CD8-positive, alpha-beta memory T cell (primary cell): Measurements from ENCODE around the gene TSPEAR. TPM values are rescaled to one million over a fixed set of nuclear protein-coding genes. Genes with fewer than 3 reads are reported as not detected.

Experiments used
- CTCF ChIA-PET: fragments of 350-600 bp; sonication (Branson Sonifier 250); formaldehyde crosslinking; loops from one replicate; lab custom pipeline; 2021; ENCODE audit warnings: antibody characterized with exemption; lab: Charles Lee
- POLR2A ChIA-PET: fragments of 350-600 bp; sonication (Branson Sonifier 250); formaldehyde crosslinking; loops from one replicate; lab custom pipeline; 2021; ENCODE audit warnings: antibody characterized with exemption; lab: Charles Lee
- DNase-seq, 5 donors: peaks; one replicate each; pipeline versions ENCODE4 v3.0.0 to v3.0.0-alpha.2; 2020 to 2022; ENCODE audit warnings: mixed read lengths in 1 of 5
- H3K27ac ChIP-seq: one replicate; pipeline ENCODE4 v1.7.0; 2013; ENCODE audit warnings: low read depth, mild to moderate bottlenecking, low read length, moderate library complexity
- H3K27me3 ChIP-seq: 2 replicates; pipeline ENCODE4 v1.7.0; 2013; ENCODE audit warnings: low read length, mild to moderate bottlenecking; ENCODE audit not compliant: insufficient read depth, poor library complexity, severe bottlenecking
- H3K36me3 ChIP-seq: 2 replicates; pipeline ENCODE4 v1.7.0; 2013; ENCODE audit warnings: mild to moderate bottlenecking, low read length, moderate library complexity; ENCODE audit not compliant: insufficient read depth
- H3K4me1 ChIP-seq: 2 replicates; pipeline ENCODE4 v1.7.0; 2013; ENCODE audit warnings: mild to moderate bottlenecking, low read length, moderate library complexity; ENCODE audit not compliant: insufficient read depth
- H3K4me3 ChIP-seq: 2 replicates; pipeline ENCODE4 v1.7.0; 2013; ENCODE audit warnings: mild to moderate bottlenecking, low read length
- H3K9me3 ChIP-seq: 2 replicates; pipeline ENCODE4 v1.7.0; 2013; ENCODE audit warnings: mild to moderate bottlenecking, low read length
- H3K27ac Mint-ChIP-seq, 8 donors: one replicate each; pipeline ENCODE4 v1.8.0; 2020 to 2021; ENCODE audit warnings: mixed read lengths in 8 of 8, mild to moderate bottlenecking in 6 of 8, inconsistent platforms in 3 of 8, moderate library complexity in 3 of 8
- H3K27me3 Mint-ChIP-seq, 2 donors: one replicate each; pipeline ENCODE4 v1.8.0; 2020 to 2021; ENCODE audit warnings: mixed read lengths in 2 of 2, mild to moderate bottlenecking in 1 of 2, moderate library complexity in 1 of 2
- H3K36me3 Mint-ChIP-seq, 3 donors: one replicate each; pipeline ENCODE4 v1.8.0; 2020 to 2021; ENCODE audit warnings: mixed read lengths in 3 of 3, inconsistent platforms in 1 of 3, mild to moderate bottlenecking in 1 of 3
- H3K4me1 Mint-ChIP-seq, 3 donors: one replicate each; pipeline ENCODE4 v1.8.0; 2020 to 2021; ENCODE audit warnings: mixed read lengths in 3 of 3, inconsistent platforms in 1 of 3, mild to moderate bottlenecking in 1 of 3
- H3K4me3 Mint-ChIP-seq, 7 donors: one replicate each; pipeline ENCODE4 v1.8.0; 2020 to 2021; ENCODE audit warnings: mixed read lengths in 7 of 7, mild to moderate bottlenecking in 6 of 7, moderate library complexity in 4 of 7, inconsistent platforms in 2 of 7
- H3K9me3 Mint-ChIP-seq, 5 donors: one replicate each; pipeline ENCODE4 v1.8.0; 2020 to 2022; ENCODE audit warnings: mixed read lengths in 5 of 5, mild to moderate bottlenecking in 3 of 5, moderate library complexity in 2 of 5, inconsistent platforms in 1 of 5
- polyA plus RNA-seq: library from polyadenylated mRNA; unstranded; fragments of 300-500 nt; fragmentation: Illumina TruSeq; gene quantifications from one replicate; pipeline ENCODE4 v1.2.3, GENCODE V29; 2021
- total RNA-seq, 2 experiments: library from RNA; stranded (reverse); gene quantifications; one replicate each; pipeline ENCODE4 v1.2.3, GENCODE V29; 2021

TSPEAR gene
- total and polyA plus RNA-seq, 3 experiments from 2014 or later: 0.05 TPM; not detected in 2

- Mint-ChIP-seq H3K36me3 (no peaks in the 10 kb centered on the region), H3K27ac (peak overlapping the region in 3 of 8 donors; percentile 48 to 79 (median 70)), H3K4me1 (peaks cover 0 to 4% (median 0%) of the 10 kb centered on the region in 3 donors), H3K4me3 (no peak overlapping the region), H3K27me3 (no peaks in the 10 kb centered on the region), H3K9me3 (no peaks in the 10 kb centered on the region)
- Histone ChIP-seq H3K4me1 (peaks cover 7% of the 10 kb centered on the region), H3K27me3 (no peaks in the 10 kb centered on the region), H3K36me3 (no peaks in the 10 kb centered on the region), H3K4me3 (no peak overlapping the region), H3K27ac (no peak overlapping the region), H3K9me3 (no peaks in the 10 kb centered on the region)
- peak in 1 of 5 donors; percentile 22 for DNase-seq
- POLR2A ChIA-PET: no interaction called here
- CTCF ChIA-PET: interaction anchor here (0.8 to 2.2 kb wide), 2 partner anchors 227 to 278 kb away, joined by 3 to 7 read pairs; no protein-coding TSS in a partner anchor
Measured at GRCh38 chr21:44515359-44516165, 195.8 kb downstream of the TSPEAR start.

- POLR2A ChIA-PET: no interaction called here
- Mint-ChIP-seq H3K4me3 (no peak overlapping the region), H3K27me3 (no peaks in the 10 kb centered on the region), H3K36me3 (no peaks in the 10 kb centered on the region), H3K27ac (peak overlapping the region in 2 of 8 donors; percentile 32 to 79), H3K9me3 (no peaks in the 10 kb centered on the region), H3K4me1 (peaks cover 0 to 6% (median 0%) of the 10 kb centered on the region in 3 donors)
- CTCF ChIA-PET: interaction anchor here (0.7 to 2.2 kb wide), 4 partner anchors 33 to 278 kb away, joined by 3 to 7 read pairs (median 4); no protein-coding TSS in a partner anchor
- Histone ChIP-seq H3K27me3 (no peaks in the 10 kb centered on the region), H3K4me1 (peaks cover 11% of the 10 kb centered on the region), H3K27ac (no peak overlapping the region), H3K9me3 (no peaks in the 10 kb centered on the region), H3K4me3 (no peak overlapping the region), H3K36me3 (no peaks in the 10 kb centered on the region)
- DNase-seq: peak in 1 of 5 donors; percentile 9
Measured at GRCh38 chr21:44514746-44515358, 196.5 kb downstream of the TSPEAR start.

DNA sequence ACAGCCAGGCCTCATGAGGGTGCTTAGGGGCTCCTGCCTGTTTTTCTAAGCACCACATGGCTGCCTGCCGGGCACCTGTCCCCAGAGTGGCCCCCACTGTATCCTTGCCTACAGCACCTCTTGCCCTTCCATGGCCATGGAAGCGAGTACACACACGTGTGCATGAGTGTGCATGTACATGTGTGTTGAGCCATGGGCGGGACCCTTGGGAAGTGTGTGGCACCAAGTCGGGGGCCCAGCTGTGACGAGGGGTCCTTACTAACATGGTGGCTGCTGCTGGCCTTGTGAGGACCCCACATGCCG, 197.2 kb downstream of the TSPEAR start:
- peak in 1 of 5 donors; percentile 36 for DNase-seq
- no peak overlapping the region for H3K27ac ChIP-seq
- Mint-ChIP-seq H3K36me3 (no peaks in the 10 kb centered on the region), H3K4me3 (no peak overlapping the region), H3K27ac (peak overlapping the region in 1 of 8 donors; percentile 47), H3K4me1 (peaks cover 0 to 6% (median 0%) of the 10 kb centered on the region in 3 donors), H3K9me3 (no peaks in the 10 kb centered on the region), H3K27me3 (no peaks in the 10 kb centered on the region)
- H3K9me3 ChIP-seq: no peaks in the 10 kb centered on the region
- no peak overlapping the region for H3K4me3 ChIP-seq
- ChIA-PET CTCF (interaction anchor here (0.7 to 2.2 kb wide), 3 partner anchors 33 to 279 kb away, joined by 3 to 7 read pairs (median 5); no protein-coding TSS in a partner anchor), POLR2A (no interaction called here)
- H3K27me3 ChIP-seq: no peaks in the 10 kb centered on the region
- H3K4me1 ChIP-seq: peaks cover 11% of the 10 kb centered on the region
- H3K36me3 ChIP-seq: no peaks in the 10 kb centered on the region

- peaks cover 11% of the 10 kb centered on the region for H3K4me1 ChIP-seq
- no peak overlapping the region for H3K4me3 Mint-ChIP-seq
- H3K27me3 Mint-ChIP-seq: no peaks in the 10 kb centered on the region
- H3K36me3 Mint-ChIP-seq: no peaks in the 10 kb centered on the region
- H3K4me1 Mint-ChIP-seq: peaks cover 0 to 6% (median 0%) of the 10 kb centered on the region in 3 donors
- H3K4me3 ChIP-seq: no peak overlapping the region
- peak in 1 of 5 donors; percentile 39 for DNase-seq
- H3K27me3 ChIP-seq: no peaks in the 10 kb centered on the region
- CTCF ChIA-PET: interaction anchor here (1.4 to 6.1 kb wide), 2 partner anchors 228 to 280 kb away, joined by 3 to 134 read pairs; no protein-coding TSS in a partner anchor
- no peaks in the 10 kb centered on the region for H3K9me3 ChIP-seq
- H3K9me3 Mint-ChIP-seq: no peaks in the 10 kb centered on the region
- H3K36me3 ChIP-seq: no peaks in the 10 kb centered on the region
- H3K27ac Mint-ChIP-seq: no peak overlapping the region
- H3K27ac ChIP-seq: no peak overlapping the region
- POLR2A ChIA-PET: no interaction called here
Measured at GRCh38 chr21:44513389-44514217, 197.8 kb downstream of the TSPEAR start.

GRCh38 chr21:44512496-44513388, 198.6 kb downstream of the TSPEAR start:
- H3K27ac ChIP-seq: no peak overlapping the region
- Mint-ChIP-seq H3K9me3 (no peaks in the 10 kb centered on the region), H3K27ac (no peak overlapping the region), H3K4me1 (peaks cover 0 to 6% (median 0%) of the 10 kb centered on the region in 3 donors), H3K36me3 (no peaks in the 10 kb centered on the region), H3K27me3 (no peaks in the 10 kb centered on the region), H3K4me3 (no peak overlapping the region)
- H3K36me3 ChIP-seq: no peaks in the 10 kb centered on the region
- H3K4me1 ChIP-seq: peaks cover 11% of the 10 kb centered on the region
- no peak overlapping the region for H3K4me3 ChIP-seq
- peak in 1 of 5 donors; percentile 38 for DNase-seq
- POLR2A ChIA-PET: no interaction called here
- H3K27me3 ChIP-seq: no peaks in the 10 kb centered on the region
- H3K9me3 ChIP-seq: no peaks in the 10 kb centered on the region
- CTCF ChIA-PET: interaction anchor here (1.4 to 6.1 kb wide), 2 partner anchors 228 to 281 kb away, joined by 3 to 134 read pairs; no protein-coding TSS in a partner anchor

DNA sequence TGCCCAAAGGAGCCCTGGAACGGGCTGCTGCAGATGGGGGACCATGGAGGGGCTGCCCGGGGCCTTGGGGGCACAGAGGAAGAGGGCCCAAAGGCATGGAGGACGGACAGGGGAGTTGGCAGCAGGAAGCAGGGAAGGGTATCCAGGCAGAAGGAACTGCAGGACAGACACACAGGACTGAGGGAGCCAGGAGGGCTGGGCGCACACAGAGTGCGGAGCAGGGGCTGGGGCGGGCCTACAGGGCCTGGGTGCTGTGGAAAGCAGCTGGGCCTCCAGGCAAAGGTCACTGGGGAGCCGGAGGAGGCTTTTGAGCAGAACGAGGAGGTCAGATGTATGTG, 199.5 kb downstream of the TSPEAR start:
- no peaks in the 10 kb centered on the region for H3K36me3 Mint-ChIP-seq
- H3K9me3 Mint-ChIP-seq: no peaks in the 10 kb centered on the region
- CTCF ChIA-PET: interaction anchor here (2.4 to 6.1 kb wide), 4 partner anchors 229 to 288 kb away, joined by 8 to 134 read pairs (median 40); no protein-coding TSS in a partner anchor
- Histone ChIP-seq H3K4me1 (peaks cover 11% of the 10 kb centered on the region), H3K9me3 (no peaks in the 10 kb centered on the region), H3K27me3 (no peaks in the 10 kb centered on the region), H3K27ac (no peak overlapping the region), H3K4me3 (no peak overlapping the region), H3K36me3 (no peaks in the 10 kb centered on the region)
- peaks cover 0 to 2% of the 10 kb centered on the region in 2 donors for H3K27me3 Mint-ChIP-seq
- H3K4me1 Mint-ChIP-seq: peaks cover 0 to 6% (median 0%) of the 10 kb centered on the region in 3 donors
- DNase-seq: no peak
- no peak overlapping the region for H3K4me3 Mint-ChIP-seq
- H3K27ac Mint-ChIP-seq: no peak overlapping the region
- POLR2A ChIA-PET: interaction anchor here (0.6 kb wide), 1 partner anchor 380 kb away, joined by 3 read pairs; no protein-coding TSS in a partner anchor
